OCI-LY7 (cell line): ENCODE measurements around the gene RAD51B. TPM values are rescaled to one million over a fixed set of nuclear protein-coding genes. Genes with fewer than 3 reads are reported as not detected.

Experiments used
- BruUV-seq: library from RNA; stranded (reverse); fragments of 400-500 nt; replicated peaks from 2 replicates; lab custom pipeline; 2021; lab: Mats Ljungman, UMichigan
- CTCF ChIA-PET: fragments of 300-600 bp; sonication (Branson Sonifier 250); formaldehyde crosslinking; loops from one replicate; lab custom pipeline; 2022; ENCODE audit warnings: antibody characterized with exemption; ENCODE audit not compliant: unreplicated experiment; lab: Charles Lee
- POLR2A ChIA-PET: fragments of 300-600 bp; sonication (Branson Sonifier 250); formaldehyde crosslinking; loops from one replicate; lab custom pipeline; 2022; ENCODE audit warnings: antibody characterized with exemption; lab: Charles Lee
- DNase-seq: peaks from one replicate; pipeline ENCODE4 v3.0.0-alpha.2; 2015; ENCODE audit warnings: low spot score
- H2AFZ ChIP-seq: fragments of 200-600 bp; sonication (generic), shearing (Covaris generic); 2 replicates; pipeline ENCODE4 v1.6.1; 2014; ENCODE audit warnings: mild to moderate bottlenecking, antibody characterized with exemption, low read length, moderate library complexity
- H3K27ac ChIP-seq: fragments of 200-600 bp; sonication (generic); 2 replicates; pipeline ENCODE4 v1.5.1; 2014; ENCODE audit warnings: mixed run types, low read depth, mild to moderate bottlenecking, moderate library complexity, low read length, inconsistent platforms; ENCODE audit not compliant: poor library complexity, severe bottlenecking
- H3K36me3 ChIP-seq: fragments of 200-600 bp; sonication (generic); 2 replicates; pipeline ENCODE4 v1.6.1; 2014; ENCODE audit warnings: mild to moderate bottlenecking, antibody characterized with exemption, low read length, moderate library complexity, mixed read lengths; ENCODE audit not compliant: insufficient read depth
- H3K4me1 ChIP-seq: fragments of 200-600 bp; sonication (generic); 2 replicates; pipeline ENCODE4 v1.5.1; 2014; ENCODE audit warnings: mild to moderate bottlenecking, low read length; ENCODE audit not compliant: insufficient read depth, poor library complexity, severe bottlenecking
- H3K4me2 ChIP-seq: fragments of 200-600 bp; sonication (generic); 2 replicates; pipeline ENCODE4 v1.6.1; 2014; ENCODE audit warnings: mild to moderate bottlenecking, low read length
- H3K4me3 ChIP-seq: fragments of 200-600 bp; sonication (generic); 2 replicates; pipeline ENCODE4 v1.5.1; 2014; ENCODE audit warnings: mild to moderate bottlenecking, low read depth, low read length; ENCODE audit not compliant: poor library complexity, severe bottlenecking
- H3K79me2 ChIP-seq: fragments of 200-600 bp; sonication (generic); 2 replicates; pipeline ENCODE4 v1.6.1; 2016; ENCODE audit warnings: low read depth, mild to moderate bottlenecking, low read length, moderate library complexity, mixed read lengths; ENCODE audit not compliant: insufficient read depth
- H3K9me2 ChIP-seq: fragments of 200-600 bp; sonication (generic); 2 replicates; pipeline ENCODE4 v1.6.1; 2016; ENCODE audit warnings: mild to moderate bottlenecking, low read length, mixed read lengths; ENCODE audit not compliant: insufficient read depth
- H3K9me3 ChIP-seq: fragments of 200-600 bp; sonication (generic); 2 replicates; pipeline ENCODE4 v1.6.1; 2014; ENCODE audit warnings: mild to moderate bottlenecking, mixed run types, low read length, mixed read lengths
- H4K20me1 ChIP-seq: fragments of 200-600 bp; sonication (generic); 2 replicates; pipeline ENCODE4 v1.6.1; 2014; ENCODE audit warnings: mild to moderate bottlenecking, antibody characterized with exemption, low read length, moderate library complexity, mixed read lengths; ENCODE audit not compliant: insufficient read depth
- EZH2phosphoT487 ChIP-seq: fragments of 200-600 bp; sonication (generic); IDR thresholded peaks from 2 replicates; pipeline ENCODE4 v1.6.1; 2018; ENCODE audit warnings: low read depth, borderline replicate concordance, mild to moderate bottlenecking, mixed run types, antibody characterized with exemption, low read length, moderate library complexity, mixed read lengths
- intact Hi-C: fragments of 100-400 bp; cut with micrococcal nuclease; formaldehyde crosslinking; loops from one replicate; pipeline ENCODE4 v1.10.0; 2022; ENCODE audit not compliant: unreplicated experiment
- total RNA-seq, 2 experiments: library from RNA; depleted of rRNA in 1 of 2; stranded (reverse); fragments of >200 nt in 1 of 2; shearing (Covaris generic) in 1 of 2; gene quantifications; 2 replicates each; pipeline ENCODE4 v1.2.3, GENCODE V29; 2014 to 2022
- TF ChIP-seq, protein P1 (sequence below): fragments of 200-600 bp; sonication (generic); conservative IDR thresholded peaks from 2 replicates; pipeline ENCODE4 v1.5.1; 2014; ENCODE audit warnings: mild to moderate bottlenecking, antibody characterized with exemption, low read length, moderate library complexity, mixed read lengths

RAD51B gene
- total RNA-seq, 2 experiments from 2014 or later: 41.4 to 89.9 TPM

DNA sequence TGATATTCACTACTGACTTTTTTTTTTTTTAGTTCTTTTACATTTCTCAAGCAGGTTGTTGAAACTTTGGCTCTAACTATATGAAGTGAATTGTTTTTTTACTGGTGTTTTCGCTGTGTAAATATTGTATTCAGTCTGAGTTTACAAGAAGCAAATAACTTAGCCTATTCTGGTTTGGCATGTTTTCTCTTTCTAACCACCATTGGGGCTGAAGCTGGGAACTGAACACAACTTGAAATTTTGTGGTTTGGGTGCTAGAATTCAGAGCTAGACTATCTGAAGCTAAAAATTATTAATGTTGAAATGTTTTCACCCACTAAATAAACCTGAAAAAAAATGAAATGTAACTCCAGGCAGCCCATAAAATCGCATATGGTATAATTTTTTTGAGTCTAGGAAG, 37.2 kb downstream of the RAD51B start:
- Histone ChIP-seq H3K4me2 (no peak overlapping the region), H3K27ac (no peak overlapping the region), H3K4me3 (no peak overlapping the region), H3K9me3 (no peaks in the 10 kb centered on the region), H4K20me1 (no peaks in the 10 kb centered on the region), H3K36me3 (0 out of 2 replicates have a peak, but pooled peaks cover 7% of the 10 kb centered on the region), H3K9me2 (no peaks in the 10 kb centered on the region), H2AFZ (no peak overlapping the region), H3K79me2 (no peaks in the 10 kb centered on the region), H3K4me1 (no peaks in the 10 kb centered on the region)
- no peak for DNase-seq
- CTCF ChIA-PET: no interaction called here
- TF ChIP-seq EZH2phosphoT487: no peak
- TF ChIP-seq, protein P1, sequence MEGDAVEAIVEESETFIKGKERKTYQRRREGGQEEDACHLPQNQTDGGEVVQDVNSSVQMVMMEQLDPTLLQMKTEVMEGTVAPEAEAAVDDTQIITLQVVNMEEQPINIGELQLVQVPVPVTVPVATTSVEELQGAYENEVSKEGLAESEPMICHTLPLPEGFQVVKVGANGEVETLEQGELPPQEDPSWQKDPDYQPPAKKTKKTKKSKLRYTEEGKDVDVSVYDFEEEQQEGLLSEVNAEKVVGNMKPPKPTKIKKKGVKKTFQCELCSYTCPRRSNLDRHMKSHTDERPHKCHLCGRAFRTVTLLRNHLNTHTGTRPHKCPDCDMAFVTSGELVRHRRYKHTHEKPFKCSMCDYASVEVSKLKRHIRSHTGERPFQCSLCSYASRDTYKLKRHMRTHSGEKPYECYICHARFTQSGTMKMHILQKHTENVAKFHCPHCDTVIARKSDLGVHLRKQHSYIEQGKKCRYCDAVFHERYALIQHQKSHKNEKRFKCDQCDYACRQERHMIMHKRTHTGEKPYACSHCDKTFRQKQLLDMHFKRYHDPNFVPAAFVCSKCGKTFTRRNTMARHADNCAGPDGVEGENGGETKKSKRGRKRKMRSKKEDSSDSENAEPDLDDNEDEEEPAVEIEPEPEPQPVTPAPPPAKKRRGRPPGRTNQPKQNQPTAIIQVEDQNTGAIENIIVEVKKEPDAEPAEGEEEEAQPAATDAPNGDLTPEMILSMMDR: no peak
- BruUV-seq: no TSS peak
- intact Hi-C loops: no loop called here
- POLR2A ChIA-PET: interaction anchor here (0.5 to 0.9 kb wide), 4 partner anchors 48 to 1714 kb away, joined by 3 to 6 read pairs (median 4); no protein-coding TSS in a partner anchor

DNA sequence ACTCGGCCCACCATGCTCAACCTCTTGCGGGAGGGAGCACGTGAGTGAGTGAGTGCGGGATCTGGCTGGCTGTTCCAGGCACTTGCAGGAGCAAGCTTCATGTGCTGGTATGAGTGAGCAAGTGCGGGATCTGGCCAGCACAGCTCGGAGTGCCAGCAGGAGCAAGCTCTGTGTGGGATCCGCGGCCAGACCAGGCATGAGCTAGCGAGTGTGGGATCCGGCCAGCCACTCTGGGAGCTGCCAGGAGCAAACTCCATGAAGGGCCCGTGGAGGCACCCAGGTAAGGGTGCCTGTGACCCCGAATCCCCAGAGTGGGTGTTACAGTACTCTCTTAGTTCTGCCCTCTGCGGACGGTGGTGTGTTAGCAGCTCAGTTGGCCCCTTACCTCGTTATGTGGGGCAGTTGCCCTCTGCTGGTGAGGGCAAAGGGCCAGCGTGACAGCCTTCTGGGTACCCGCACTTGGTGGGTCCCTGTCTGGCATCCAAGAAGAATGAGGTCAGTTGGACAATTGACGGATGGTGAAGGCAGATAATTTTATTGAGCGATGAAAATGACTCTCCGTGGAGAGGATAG, 38.3 kb downstream of the RAD51B start:
- Histone ChIP-seq H3K4me1 (no peaks in the 10 kb centered on the region), H2AFZ (no peak overlapping the region), H4K20me1 (no peaks in the 10 kb centered on the region), H3K79me2 (no peaks in the 10 kb centered on the region), H3K27ac (no peak overlapping the region), H3K4me3 (no peak overlapping the region), H3K9me2 (no peaks in the 10 kb centered on the region), H3K9me3 (no peaks in the 10 kb centered on the region), H3K4me2 (no peak overlapping the region), H3K36me3 (0 out of 2 replicates have a peak, but pooled peaks cover 7% of the 10 kb centered on the region)
- DNase-seq: no peak
- no TSS peak for BruUV-seq
- no peak for TF ChIP-seq EZH2phosphoT487
- TF ChIP-seq, protein P1: no peak
- CTCF ChIA-PET: no interaction called here
- intact Hi-C loops: no loop called here
- POLR2A ChIA-PET: interaction anchor here (1.2 kb wide), 1 partner anchor 708 kb away, joined by 4 read pairs; no protein-coding TSS in a partner anchor

DNA sequence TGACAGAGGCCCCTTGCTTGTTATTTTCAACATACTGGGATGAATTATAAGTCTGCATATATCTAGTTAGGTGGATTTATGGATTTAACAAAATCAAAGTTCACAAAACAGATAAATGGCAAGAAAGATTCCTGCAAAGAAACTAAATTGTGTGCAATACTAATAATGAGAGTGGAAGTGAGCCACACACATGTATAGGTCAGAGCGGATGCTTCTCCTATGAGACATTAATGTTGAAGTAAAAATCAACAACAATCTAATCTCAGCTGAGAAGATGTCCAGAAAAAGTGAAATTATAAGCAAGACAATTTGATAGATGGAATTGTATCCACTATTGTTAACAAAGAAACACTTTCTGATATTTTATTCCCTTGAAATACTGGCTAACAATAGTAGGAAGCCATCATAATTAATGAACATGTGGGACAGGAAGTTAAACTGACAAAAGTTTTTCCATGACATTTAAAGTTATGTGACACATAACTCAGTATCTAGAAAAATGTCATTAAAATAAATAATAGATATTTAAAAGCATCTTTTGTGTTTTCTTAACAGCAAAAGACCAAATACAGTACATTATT, 39.7 kb downstream of the RAD51B start:
- H3K9me2 ChIP-seq: no peaks in the 10 kb centered on the region
- H3K79me2 ChIP-seq: no peaks in the 10 kb centered on the region
- no peak for DNase-seq
- no peaks in the 10 kb centered on the region for H4K20me1 ChIP-seq
- ChIA-PET CTCF (no interaction called here), POLR2A (interaction anchor here (0.6 to 1.2 kb wide), 2 partner anchors 24 to 707 kb away, joined by 4 to 5 read pairs; no protein-coding TSS in a partner anchor)
- no peaks in the 10 kb centered on the region for H3K4me1 ChIP-seq
- TF ChIP-seq EZH2phosphoT487: no peak
- TF ChIP-seq, protein P1: no peak
- no peak overlapping the region for H3K4me2 ChIP-seq
- no peak overlapping the region for H2AFZ ChIP-seq
- H3K36me3 ChIP-seq: 0 out of 2 replicates have a peak, but pooled peaks cover under 1% of the 10 kb centered on the region
- BruUV-seq: no TSS peak
- H3K27ac ChIP-seq: no peak overlapping the region
- no peaks in the 10 kb centered on the region for H3K9me3 ChIP-seq
- intact Hi-C loops: no loop called here
- H3K4me3 ChIP-seq: no peak overlapping the region
